BLaER1 treated with 17β-estradiol and CSF1 and Interleukin-3, amounts not matched to agents 10 nM and 100 nM (cell line): Measurements from ENCODE around the gene NUDT1.
A peak's percentile ranks its signal among the peaks of the same experiment; 100 is the strongest.

Source experiments
- H3K27ac ChIP-seq, 11 experiments: shearing (Covaris generic); formaldehyde crosslinking; 2 replicates each; pipeline ENCODE4 v1.8.1; 2022
- H3K27me3 ChIP-seq, 11 experiments: shearing (Covaris generic); formaldehyde crosslinking; 2 replicates each; pipeline ENCODE4 v1.8.1; 2022
- H3K36me3 ChIP-seq, 11 experiments: shearing (Covaris generic); formaldehyde crosslinking; 2 replicates each; pipeline ENCODE4 v1.8.1; 2022
- H3K4me1 ChIP-seq, 10 experiments: shearing (Covaris generic); formaldehyde crosslinking; 2 replicates each; pipeline ENCODE4 v1.8.1; 2022
- H3K4me2 ChIP-seq, 11 experiments: shearing (Covaris generic); formaldehyde crosslinking; 2 replicates each; pipeline ENCODE4 v1.8.1; 2022
- H3K4me3 ChIP-seq, 10 experiments: shearing (Covaris generic); formaldehyde crosslinking; 2 replicates each; pipeline ENCODE4 v1.8.1; 2022
- H3K9ac ChIP-seq, 11 experiments: shearing (Covaris generic); formaldehyde crosslinking; 2 replicates each; pipeline ENCODE4 v1.8.1; 2022
- H3K9me3 ChIP-seq, 11 experiments: shearing (Covaris generic); formaldehyde crosslinking; replicated peaks in 1 of 11; 2 replicates each; pipeline ENCODE4 v1.8.1; 2022
- H4K20me1 ChIP-seq, 11 experiments: shearing (Covaris generic); formaldehyde crosslinking; 2 replicates each; pipeline ENCODE4 v1.8.1; 2022
- Cebpa-rat ChIP-seq, 11 experiments: shearing (Covaris generic); IDR thresholded peaks; 2 replicates each; pipeline ENCODE4 v1.8.1; 2022

Gene NUDT1

DNA sequence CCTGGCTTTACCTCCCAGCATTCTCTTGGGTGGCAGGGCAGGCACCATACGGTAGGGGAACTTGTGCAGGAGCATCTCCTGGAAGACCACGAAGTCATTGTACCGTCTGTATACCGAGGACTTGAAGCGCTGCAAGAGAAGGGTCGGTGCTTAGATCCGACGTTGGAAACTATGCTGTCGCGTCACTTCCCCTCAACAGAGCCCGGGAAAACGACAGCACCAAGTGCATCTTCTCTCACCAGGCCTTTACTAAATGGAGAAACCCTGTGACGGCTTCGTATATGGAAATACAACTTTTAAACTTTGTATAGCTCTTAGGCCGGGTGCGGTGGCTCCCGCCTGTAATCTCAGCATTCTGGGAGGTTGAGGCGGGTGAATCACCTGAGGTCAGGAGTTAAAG, 33.1 kb downstream of the NUDT1 start:
- H3K36me3 ChIP-seq = peaks cover 23 to 94% (median 62%) of the 10 kb centered on the region in 11 experiments; a peak in 21 of 22 replicates
- TF ChIP-seq Cebpa-rat (IDR thresholded peaks at IDR 0.05) = no peak
- H3K4me1 ChIP-seq = peaks cover 1 to 38% (median 32%) of the 10 kb centered on the region in 10 experiments; a peak in 19 of 20 replicates
- H3K4me3 ChIP-seq = no peak overlapping the region
- no peak overlapping the region for H3K27ac ChIP-seq
- peaks cover 10 to 92% (median 18%) of the 10 kb centered on the region in 11 experiments; a peak in 19 of 22 replicates for H4K20me1 ChIP-seq
- H3K27me3 ChIP-seq = no peaks in the 10 kb centered on the region
- no peak overlapping the region for H3K4me2 ChIP-seq
- H3K9ac ChIP-seq = no peak overlapping the region
- H3K9me3 ChIP-seq = no peaks in the 10 kb centered on the region

DNA sequence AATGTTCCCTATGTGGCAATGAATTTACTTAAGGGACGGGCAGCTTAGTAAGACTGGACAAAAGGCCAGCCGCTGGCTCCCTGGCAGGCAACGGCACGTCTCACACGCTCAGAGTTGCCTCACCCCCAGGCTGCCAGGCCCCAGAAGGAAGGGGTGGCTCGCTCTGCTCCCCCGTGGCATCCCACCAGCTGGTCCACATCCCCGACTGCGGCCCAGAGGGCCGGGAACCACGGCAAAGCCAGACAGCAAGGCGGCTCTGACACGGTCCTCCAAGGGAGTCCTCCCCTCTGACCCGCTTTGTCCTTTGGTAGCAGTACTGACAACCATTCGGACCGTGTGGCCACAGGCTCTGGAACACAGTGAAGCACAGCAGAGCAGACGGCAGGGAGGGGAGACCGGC, 34.1 kb downstream of the NUDT1 start:
- Histone ChIP-seq H3K27me3 (no peaks in the 10 kb centered on the region), H3K4me2 (peak overlapping the region in 2 of 11 experiments; percentile 3 to 19; a peak in 1 of 22 replicates), H3K36me3 (peaks cover 18 to 84% (median 54%) of the 10 kb centered on the region in 11 experiments; a peak in 21 of 22 replicates), H4K20me1 (peaks cover 13 to 92% (median 28%) of the 10 kb centered on the region in 11 experiments; a peak in 21 of 22 replicates), H3K4me3 (no peak overlapping the region), H3K4me1 (peaks cover 12 to 39% (median 33%) of the 10 kb centered on the region in 10 experiments), H3K9me3 (no peaks in the 10 kb centered on the region), H3K9ac (peak overlapping the region in 1 of 11 experiments; percentile 29; a peak in 1 of 22 replicates), H3K27ac (no peak overlapping the region)
- TF ChIP-seq Cebpa-rat (IDR thresholded peaks at IDR 0.05) = no peak

DNA sequence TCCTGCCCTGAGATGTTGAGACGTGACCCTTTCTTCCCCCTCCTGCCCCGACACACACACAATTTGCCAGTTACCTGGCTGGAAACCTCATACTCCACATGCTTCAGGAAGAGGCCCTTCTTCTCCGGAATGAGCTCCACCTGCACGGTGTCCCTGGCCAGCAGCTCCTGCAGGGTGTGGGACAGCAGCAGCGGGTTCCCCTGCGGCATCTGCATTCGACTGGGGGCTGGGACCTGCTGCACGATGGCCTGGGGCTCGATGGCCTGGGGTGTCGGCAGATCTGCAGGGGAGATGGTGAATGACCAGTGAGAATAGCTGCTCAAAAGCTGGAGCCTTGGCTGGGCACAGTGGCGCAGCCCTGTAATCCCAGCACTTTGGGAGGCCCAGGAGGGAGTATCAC, 36.0 kb downstream of the NUDT1 start:
- Histone ChIP-seq H3K4me3 (no peak overlapping the region), H3K4me2 (no peak overlapping the region), H3K9me3 (no peaks in the 10 kb centered on the region), H3K27ac (no peak overlapping the region), H3K9ac (no peak overlapping the region), H4K20me1 (peaks cover 23 to 94% (median 44%) of the 10 kb centered on the region in 11 experiments; a peak in 21 of 22 replicates), H3K4me1 (peaks cover 29 to 44% (median 38%) of the 10 kb centered on the region in 10 experiments), H3K36me3 (peaks cover 9 to 65% (median 37%) of the 10 kb centered on the region in 11 experiments; a peak in 21 of 22 replicates), H3K27me3 (no peaks in the 10 kb centered on the region)
- TF ChIP-seq Cebpa-rat (IDR thresholded peaks at IDR 0.05) = no peak

DNA sequence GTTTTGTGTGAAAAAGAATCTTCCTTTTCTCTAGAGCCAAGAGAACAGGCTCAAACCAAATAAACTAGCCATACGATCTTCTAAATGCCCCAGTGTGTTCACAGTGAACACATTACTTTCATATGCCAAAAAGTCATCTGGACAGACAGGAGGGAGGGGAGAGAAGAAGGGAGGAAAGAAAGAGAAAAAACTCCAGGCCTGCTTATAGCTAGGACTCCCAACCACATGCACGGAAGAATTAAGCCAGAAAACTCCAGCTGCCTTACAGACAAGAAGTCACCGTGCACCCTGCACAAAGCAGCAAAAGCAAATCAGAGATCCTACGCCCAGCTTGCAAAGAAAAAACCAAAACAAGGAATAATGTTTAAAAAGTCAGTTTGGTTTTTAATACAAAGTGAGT, 37.9 kb downstream of the NUDT1 start:
- H3K4me1 ChIP-seq = peaks cover 37 to 49% (median 47%) of the 10 kb centered on the region in 10 experiments
- peaks cover 0 to 63% (median 19%) of the 10 kb centered on the region in 11 experiments; a peak in 19 of 22 replicates for H3K36me3 ChIP-seq
- no peaks in the 10 kb centered on the region for H3K27me3 ChIP-seq
- peak overlapping the region in 1 of 11 experiments; percentile 29; a peak in 1 of 22 replicates for H3K9ac ChIP-seq
- H4K20me1 ChIP-seq = peaks cover 23 to 95% (median 49%) of the 10 kb centered on the region in 11 experiments; a peak in 21 of 22 replicates
- TF ChIP-seq Cebpa-rat (IDR thresholded peaks at IDR 0.05) = no peak
- no peak overlapping the region for H3K27ac ChIP-seq
- no peak overlapping the region for H3K4me3 ChIP-seq
- H3K9me3 ChIP-seq = no peaks in the 10 kb centered on the region
- H3K4me2 ChIP-seq = peak overlapping the region in 10 of 11 experiments; percentile 2 to 62 (median 33); a peak in 15 of 22 replicates

DNA sequence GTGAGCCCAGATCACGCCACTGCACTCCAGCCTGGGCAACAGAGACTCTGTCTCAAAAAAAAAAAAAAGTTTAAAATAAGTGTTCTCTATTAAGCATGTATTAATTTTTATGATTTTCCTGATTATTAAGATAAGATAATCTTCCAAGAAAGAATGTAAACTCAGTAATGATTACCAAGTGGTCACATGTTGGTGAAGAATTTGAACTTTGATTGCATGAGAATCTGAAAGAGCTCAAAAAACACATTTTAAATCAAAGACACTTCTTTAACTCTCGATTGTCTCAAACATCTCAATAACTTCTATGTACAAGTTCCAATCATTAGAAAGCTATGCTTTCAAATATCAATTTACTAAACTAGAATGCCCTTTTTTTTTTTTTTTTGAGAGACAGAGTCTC, 38.4 kb downstream of the NUDT1 start:
- peaks cover 25 to 95% (median 52%) of the 10 kb centered on the region in 11 experiments; a peak in 21 of 22 replicates for H4K20me1 ChIP-seq
- no peak overlapping the region for H3K27ac ChIP-seq
- no peaks in the 10 kb centered on the region for H3K27me3 ChIP-seq
- H3K4me3 ChIP-seq = no peak overlapping the region
- peak overlapping the region in 1 of 11 experiments; percentile 15; a peak in 1 of 22 replicates for H3K9ac ChIP-seq
- H3K9me3 ChIP-seq = no peaks in the 10 kb centered on the region
- TF ChIP-seq Cebpa-rat (IDR thresholded peaks at IDR 0.05) = no peak
- H3K36me3 ChIP-seq = peaks cover 0 to 58% (median 16%) of the 10 kb centered on the region in 11 experiments; a peak in 13 of 22 replicates
- peak overlapping the region in 10 of 11 experiments; percentile 2 to 62 (median 33); a peak in 16 of 22 replicates for H3K4me2 ChIP-seq
- H3K4me1 ChIP-seq = peaks cover 37 to 49% (median 47%) of the 10 kb centered on the region in 10 experiments

DNA sequence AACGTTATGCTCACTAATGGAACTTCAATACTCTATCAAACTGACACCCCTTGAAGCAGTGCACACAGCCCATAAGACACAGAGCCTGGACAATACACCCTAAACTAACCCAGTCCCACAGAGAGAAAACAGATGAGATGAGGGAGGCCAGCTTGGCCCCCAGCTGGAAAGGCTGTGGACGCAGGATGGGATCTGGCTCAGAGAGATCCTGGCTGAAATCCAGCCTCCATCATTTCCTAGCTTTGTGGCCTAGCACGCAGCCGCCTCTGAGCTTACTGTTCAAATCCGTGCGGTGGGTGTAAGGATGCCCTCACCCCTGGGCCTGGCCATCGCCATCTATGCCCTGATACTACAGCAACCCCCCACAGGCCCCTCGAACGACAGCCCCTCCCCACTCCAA, 39.5 kb downstream of the NUDT1 start:
- H3K4me3 ChIP-seq = no peak overlapping the region
- H3K27ac ChIP-seq = no peak overlapping the region
- H3K27me3 ChIP-seq = no peaks in the 10 kb centered on the region
- peaks cover 0 to 55% (median 10%) of the 10 kb centered on the region in 11 experiments; a peak in 13 of 22 replicates for H3K36me3 ChIP-seq
- H3K9ac ChIP-seq = peak overlapping the region in 4 of 11 experiments; percentile 10 to 44 (median 32); a peak in 2 of 22 replicates
- peaks cover 37 to 47% (median 43%) of the 10 kb centered on the region in 10 experiments for H3K4me1 ChIP-seq
- H3K4me2 ChIP-seq = peak overlapping the region; percentile 9 to 68 (median 39); a peak in 17 of 22 replicates
- no peaks in the 10 kb centered on the region for H3K9me3 ChIP-seq
- no peak for TF ChIP-seq Cebpa-rat (IDR thresholded peaks at IDR 0.05)
- peaks cover 27 to 95% (median 49%) of the 10 kb centered on the region in 11 experiments; a peak in 21 of 22 replicates for H4K20me1 ChIP-seq

DNA sequence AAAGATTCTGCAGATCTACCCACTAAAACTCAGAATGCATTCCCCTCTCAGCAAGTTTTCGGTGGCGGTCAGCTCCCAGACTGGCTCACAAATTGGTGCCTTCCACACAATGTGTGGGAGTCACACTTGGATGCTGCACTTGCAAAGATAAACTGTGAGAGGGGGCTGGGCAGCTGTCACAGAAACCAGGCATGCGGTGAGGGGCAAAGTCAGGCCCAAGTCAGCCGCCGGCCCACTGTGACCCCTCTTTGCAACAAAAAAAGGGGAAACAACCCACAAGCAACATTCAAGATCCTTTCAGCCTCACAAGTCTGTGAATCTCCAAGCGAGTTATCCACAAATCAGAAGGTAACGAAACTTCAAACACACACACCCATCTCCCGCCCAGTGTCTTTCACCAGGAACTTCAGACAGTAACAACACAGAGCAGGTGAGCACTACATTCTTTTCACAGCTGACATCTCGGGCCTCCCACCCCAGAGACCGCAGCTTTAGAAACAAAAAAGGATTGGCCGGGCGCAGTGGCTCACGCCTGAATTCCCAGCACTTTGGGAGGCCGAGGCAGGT, 40.2 kb downstream of the NUDT1 start:
- no peaks in the 10 kb centered on the region for H3K27me3 ChIP-seq
- no peak overlapping the region for H3K4me3 ChIP-seq
- peak overlapping the region; percentile 9 to 68 (median 39); a peak in 20 of 22 replicates for H3K4me2 ChIP-seq
- peak overlapping the region in 7 of 11 experiments; percentile 6 to 45 (median 28); a peak in 3 of 22 replicates for H3K9ac ChIP-seq
- H3K4me1 ChIP-seq = peaks cover 37 to 47% (median 43%) of the 10 kb centered on the region in 10 experiments
- H3K36me3 ChIP-seq = peaks cover 0 to 52% (median 5%) of the 10 kb centered on the region in 11 experiments; a peak in 9 of 22 replicates
- H3K9me3 ChIP-seq = no peaks in the 10 kb centered on the region
- TF ChIP-seq Cebpa-rat (IDR thresholded peaks at IDR 0.05) = no peak
- peaks cover 27 to 95% (median 49%) of the 10 kb centered on the region in 11 experiments; a peak in 21 of 22 replicates for H4K20me1 ChIP-seq
- no peak overlapping the region for H3K27ac ChIP-seq

DNA sequence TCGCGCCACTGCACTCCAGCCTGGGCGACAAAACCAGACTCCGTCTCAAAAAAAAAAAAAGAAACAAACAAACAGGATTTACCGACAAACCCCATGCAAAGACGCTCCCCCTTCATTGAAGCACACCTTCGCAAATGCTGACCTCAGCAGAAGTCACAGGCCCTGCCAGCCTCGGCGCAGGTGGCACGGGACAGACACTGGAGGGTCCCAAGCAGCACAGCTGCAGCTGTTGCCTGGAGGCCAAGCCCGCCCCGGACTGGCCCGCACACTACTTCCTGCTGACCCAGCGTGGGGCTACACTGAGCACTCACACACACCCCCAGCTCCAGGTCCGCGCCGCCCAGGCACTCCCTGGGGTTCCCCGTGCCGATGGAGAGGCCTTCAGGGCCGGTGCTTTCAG, 41.0 kb downstream of the NUDT1 start:
- H3K4me2 ChIP-seq = peak overlapping the region in 5 of 11 experiments; percentile 7 to 39 (median 21); a peak in 6 of 22 replicates
- peaks cover 37 to 52% (median 47%) of the 10 kb centered on the region in 10 experiments for H3K4me1 ChIP-seq
- no peak overlapping the region for H3K4me3 ChIP-seq
- H3K9ac ChIP-seq = no peak overlapping the region
- peaks cover 0 to 52% (median under 1%) of the 10 kb centered on the region in 11 experiments; a peak in 6 of 22 replicates for H3K36me3 ChIP-seq
- peaks cover 22 to 95% (median 46%) of the 10 kb centered on the region in 11 experiments; a peak in 21 of 22 replicates for H4K20me1 ChIP-seq
- no peak for TF ChIP-seq Cebpa-rat (IDR thresholded peaks at IDR 0.05)
- H3K9me3 ChIP-seq = no peaks in the 10 kb centered on the region
- H3K27ac ChIP-seq = no peak overlapping the region
- no peaks in the 10 kb centered on the region for H3K27me3 ChIP-seq

DNA sequence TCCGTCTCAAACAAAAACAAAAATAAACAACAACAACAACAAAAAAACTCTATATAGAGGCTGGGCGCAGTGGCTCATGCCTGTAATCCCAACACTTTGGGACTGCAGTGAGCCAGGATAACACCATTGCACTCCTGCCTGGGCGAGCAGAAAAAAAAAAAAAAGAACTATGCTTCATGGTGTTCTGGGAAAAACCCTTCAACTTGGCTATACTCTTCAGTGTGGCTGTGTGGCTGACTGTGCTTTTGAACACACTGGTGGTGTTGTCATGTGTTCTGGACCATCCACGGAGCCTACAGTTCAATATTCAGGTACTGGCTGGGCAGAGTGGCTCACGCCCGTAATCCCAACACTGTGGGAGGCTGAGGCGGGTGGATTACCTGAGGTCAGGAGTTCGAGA, 45.7 kb downstream of the NUDT1 start:
- peaks cover 11 to 100% (median 44%) of the 10 kb centered on the region in 11 experiments; a peak in 20 of 22 replicates for H4K20me1 ChIP-seq
- H3K4me1 ChIP-seq = peaks cover 8 to 29% (median 23%) of the 10 kb centered on the region in 10 experiments
- no peaks in the 10 kb centered on the region for H3K27me3 ChIP-seq
- peak overlapping the region in 4 of 11 experiments; percentile 35 to 60 (median 52); a peak in 6 of 22 replicates for H3K4me2 ChIP-seq
- H3K4me3 ChIP-seq = no peak overlapping the region
- H3K9ac ChIP-seq = no peak overlapping the region
- no peak for TF ChIP-seq Cebpa-rat (IDR thresholded peaks at IDR 0.05)
- peaks cover 0 to 75% (median 1%) of the 10 kb centered on the region in 11 experiments; a peak in 6 of 22 replicates for H3K36me3 ChIP-seq
- peaks cover 0 to 4% (median 2%) of the 10 kb centered on the region in 11 experiments; a peak in 6 of 22 replicates for H3K9me3 ChIP-seq
- H3K27ac ChIP-seq = no peak overlapping the region
